HG02571 (cell line): ENCODE data around the gene POLR2L.

Experiments
- ATAC-seq: cut with Tn5 transposase; IDR thresholded peaks from one replicate; pipeline ENCODE4 v1.9.1; 2021; ENCODE audit warnings: mild to moderate bottlenecking, moderate library complexity; ENCODE audit not compliant: unreplicated experiment

The POLR2L gene

GRCh38 chr11:855796-856195 lies 13.5 kb upstream of the POLR2L start:
- no peak for ATAC-seq

GRCh38 chr11:855330-855674 lies 13.0 kb upstream of the POLR2L start:
- ATAC-seq: no peak

GRCh38 chr11:854601-855329 lies 12.4 kb upstream of the POLR2L start:
- no peak for ATAC-seq

GRCh38 chr11:853682-854448 lies 11.5 kb upstream of the POLR2L start:
- ATAC-seq: no peak

- ATAC-seq: no peak
Observed at GRCh38 chr11:852762-853161, 10.4 kb upstream of the POLR2L start.

GRCh38 chr11:850775-851763 lies 8.7 kb upstream of the POLR2L start:
- no peak for ATAC-seq

- ATAC-seq: no peak
Observed at GRCh38 chr11:849951-850774, 7.8 kb upstream of the POLR2L start.

GRCh38 chr11:849104-849824 lies 6.9 kb upstream of the POLR2L start:
- ATAC-seq: no peak

- no peak for ATAC-seq
Observed at GRCh38 chr11:848380-848931, 6.1 kb upstream of the POLR2L start.

- ATAC-seq: no peak
Observed at GRCh38 chr11:847876-848275, 5.5 kb upstream of the POLR2L start.

- ATAC-seq: no peak
Observed at GRCh38 chr11:846496-847098, 4.3 kb upstream of the POLR2L start.

GRCh38 chr11:845872-846495 lies 3.7 kb upstream of the POLR2L start:
- no peak for ATAC-seq

GRCh38 chr11:844693-845644 lies 2.6 kb upstream of the POLR2L start:
- no peak for ATAC-seq

GRCh38 chr11:843818-844692 lies 1.7 kb upstream of the POLR2L start:
- ATAC-seq: no peak

- peak; percentile 5 for ATAC-seq
Observed at GRCh38 chr11:843086-843734, 881 bp upstream of the POLR2L start.

GRCh38 chr11:841981-842369 lies 354 bp downstream of the POLR2L start:
- ATAC-seq: no peak
